B cell (primary cell): ENCODE data around the gene SPAM1. TPM values are rescaled to one million over a fixed set of nuclear protein-coding genes. Genes with fewer than 3 reads are reported as not detected.

ENCODE experiments used
- ATAC-seq: fragments of 200-7000 bp; cut with Tn5 transposase; one replicate; pipeline ENCODE4 v1.10.0; 2021; ENCODE audit warnings: low read depth, mild to moderate bottlenecking, moderate number of reproducible peaks, moderate library complexity
- CTCF ChIA-PET: fragments of 350-600 bp; sonication (Branson Sonifier 250); formaldehyde crosslinking; loops from one replicate; lab custom pipeline; 2021; ENCODE audit warnings: antibody characterized with exemption, inconsistent platforms; lab: Charles Lee
- POLR2A ChIA-PET: fragments of 350-600 bp; sonication (Branson Sonifier 250); formaldehyde crosslinking; loops from one replicate; lab custom pipeline; 2021; ENCODE audit warnings: antibody characterized with exemption; lab: Charles Lee
- DNase-seq: peaks from one replicate; pipeline ENCODE4 v3.0.0; 2013
- H2AFZ ChIP-seq: 2 replicates; pipeline ENCODE4 v1.6.1; 2012; ENCODE audit warnings: mild to moderate bottlenecking, low read depth, low read length; ENCODE audit not compliant: insufficient read depth, poor library complexity, severe bottlenecking
- H3K27ac ChIP-seq, 2 donors: 1 replicate in 1 of 2; 2 replicates in 1 of 2; pipeline ENCODE4 v1.5.1; 2012 to 2013; ENCODE audit warnings: low read length in 2 of 2, mild to moderate bottlenecking in 2 of 2, moderate library complexity in 1 of 2
- H3K27me3 ChIP-seq, 4 experiments: fragments of 200-600 bp in 1 of 4; sonication (generic) in 1 of 4; replicated peaks in 1 of 4; 1 replicate in 2 of 4; 2 replicates in 2 of 4; pipeline versions ENCODE4 v1.6.1 to v1.7.0; 2013 to 2016; ENCODE audit warnings: low read length in 3 of 4, mild to moderate bottlenecking in 2 of 4, mixed read lengths in 1 of 4, moderate library complexity in 1 of 4; ENCODE audit not compliant: insufficient read depth in 4 of 4, control insufficient read depth in 3 of 4; ENCODE audit errors: control extremely low read depth in 1 of 4
- H3K36me3 ChIP-seq, 2 experiments: replicated peaks in 1 of 2; 1 replicate in 1 of 2; 2 replicates in 1 of 2; pipeline versions ENCODE4 v1.6.1 to v1.7.1; 2013; ENCODE audit warnings: low read length in 1 of 2; ENCODE audit not compliant: insufficient read depth in 2 of 2, control insufficient read depth in 1 of 2; ENCODE audit errors: control extremely low read depth in 1 of 2, extremely low read depth in 1 of 2
- H3K4me1 ChIP-seq, 2 donors: fragments of 200-600 bp in 1 of 2; sonication (generic) in 1 of 2; 1 replicate in 1 of 2; 2 replicates in 1 of 2; pipeline versions ENCODE4 v1.5.1 to v1.6.1; 2013 to 2017; ENCODE audit warnings: low read length in 2 of 2; ENCODE audit not compliant: control insufficient read depth in 2 of 2, insufficient read depth in 2 of 2
- H3K4me2 ChIP-seq: replicated peaks from 2 replicates; pipeline ENCODE3; 2012; ENCODE audit warnings: mild to moderate bottlenecking, low read depth, low read length; ENCODE audit not compliant: poor library complexity, severe bottlenecking
- H3K4me3 ChIP-seq, 5 experiments: fragments of 200-600 bp in 1 of 5; sonication (generic) in 1 of 5; 1 replicate in 3 of 5; 2 replicates in 2 of 5; pipeline versions ENCODE4 v1.5.1 to v1.7.0; 2011 to 2016; ENCODE audit warnings: low read length in 4 of 5, mild to moderate bottlenecking in 4 of 5, low read depth in 2 of 5, control low read depth in 1 of 5, moderate library complexity in 1 of 5; ENCODE audit not compliant: insufficient read depth in 1 of 5; ENCODE audit errors: control extremely low read depth in 1 of 5, extremely low read depth in 1 of 5
- H3K79me2 ChIP-seq: fragments of 200-600 bp; sonication (generic); one replicate; pipeline ENCODE4 v1.6.0; 2016; ENCODE audit warnings: low read length; ENCODE audit not compliant: control insufficient read depth, insufficient read depth
- H3K9ac ChIP-seq: fragments of 200-600 bp; sonication (generic); 2 replicates; pipeline ENCODE4 v1.6.1; 2017; ENCODE audit warnings: mild to moderate bottlenecking, low read length, moderate library complexity
- H3K9me3 ChIP-seq, 3 donors: one replicate each; pipeline versions ENCODE4 v1.6.1 to v1.7.1; 2013; ENCODE audit warnings: low read length in 2 of 3; ENCODE audit not compliant: control insufficient read depth in 2 of 3, insufficient read depth in 1 of 3; ENCODE audit errors: control extremely low read depth in 1 of 3
- H4K20me1 ChIP-seq: 2 replicates; pipeline ENCODE4 v1.6.0; 2012; ENCODE audit warnings: mild to moderate bottlenecking, low read length; ENCODE audit not compliant: insufficient read depth, control insufficient read depth, poor library complexity, severe bottlenecking
- H3K27ac Mint-ChIP-seq: one replicate; pipeline ENCODE4 v1.8.0; 2021; ENCODE audit warnings: mixed read lengths
- H3K27me3 Mint-ChIP-seq: one replicate; pipeline ENCODE4 v1.8.0; 2021; ENCODE audit warnings: mixed read lengths
- H3K4me1 Mint-ChIP-seq: one replicate; pipeline ENCODE4 v1.8.0; 2021; ENCODE audit warnings: mixed read lengths
- H3K4me3 Mint-ChIP-seq: one replicate; pipeline ENCODE4 v1.8.0; 2021; ENCODE audit warnings: mixed read lengths
- H3K9me3 Mint-ChIP-seq: one replicate; pipeline ENCODE4 v1.8.0; 2022; ENCODE audit warnings: mixed read lengths; ENCODE audit not compliant: insufficient read depth
- CTCF ChIP-seq: fragments of 200-600 bp; IDR thresholded peaks from one replicate; pipeline ENCODE4 v1.8.0; 2022; ENCODE audit warnings: antibody characterized with exemption, mild to moderate bottlenecking
- EZH2 ChIP-seq: IDR thresholded peaks from 2 replicates; pipeline ENCODE4 v1.6.1; 2012; ENCODE audit warnings: borderline replicate concordance, low read depth, mild to moderate bottlenecking, moderate library complexity, low read length; ENCODE audit not compliant: insufficient read depth, poor library complexity, severe bottlenecking
- intact Hi-C: fragments of 100-400 bp; cut with micrococcal nuclease; formaldehyde crosslinking; loops from one replicate; pipeline ENCODE4 v1.10.0; 2022
- polyA plus RNA-seq: library from polyadenylated mRNA; depleted of rRNA; stranded (reverse); fragments of >200 nt; gene quantifications from 2 replicates; pipeline ENCODE4 v1.2.3, GENCODE V29; 2012
- total RNA-seq, 2 donors: library from RNA; stranded (reverse); fragments of 120-200 nt in 1 of 2; gene quantifications; 1 replicate in 1 of 2; 2 replicates in 1 of 2; pipeline versions ENCODE4 v1.2.3 to v1.2.4, GENCODE V29; 2013 to 2022

The SPAM1 gene
- total and polyA plus RNA-seq, 2 donors (not counting 1 experiment from before 2014, with no cell fraction given), result 0.04 TPM; not detected in 1

GRCh38 chr7:123977081-123977480 lies 52.0 kb downstream of the SPAM1 start:
- Histone ChIP-seq H3K9ac (no peak overlapping the region), H3K4me3 (no peak overlapping the region), H3K36me3 (no peaks in the 10 kb centered on the region), H3K79me2 (no peaks in the 10 kb centered on the region), H3K4me1 (no peaks in the 10 kb centered on the region), H3K9me3 (no peaks in the 10 kb centered on the region), H2AFZ (no peak overlapping the region), H4K20me1 (no peaks in the 10 kb centered on the region), H3K27ac (no peak overlapping the region), H3K4me2 (no peak overlapping the region), H3K27me3 (no peaks in the 10 kb centered on the region)
- POLR2A ChIA-PET, result no interaction called here
- DNase-seq (no peak), ATAC-seq (no peak)
- Mint-ChIP-seq H3K27ac (no peak overlapping the region), H3K27me3 (no peaks in the 10 kb centered on the region), H3K4me1 (no peaks in the 10 kb centered on the region), H3K9me3 (no peaks in the 10 kb centered on the region), H3K4me3 (no peak overlapping the region)
- CTCF ChIA-PET, result no interaction called here
- TF ChIP-seq CTCF (no peak), EZH2 (no peak)
- intact Hi-C loops, result no loop called here

DNA sequence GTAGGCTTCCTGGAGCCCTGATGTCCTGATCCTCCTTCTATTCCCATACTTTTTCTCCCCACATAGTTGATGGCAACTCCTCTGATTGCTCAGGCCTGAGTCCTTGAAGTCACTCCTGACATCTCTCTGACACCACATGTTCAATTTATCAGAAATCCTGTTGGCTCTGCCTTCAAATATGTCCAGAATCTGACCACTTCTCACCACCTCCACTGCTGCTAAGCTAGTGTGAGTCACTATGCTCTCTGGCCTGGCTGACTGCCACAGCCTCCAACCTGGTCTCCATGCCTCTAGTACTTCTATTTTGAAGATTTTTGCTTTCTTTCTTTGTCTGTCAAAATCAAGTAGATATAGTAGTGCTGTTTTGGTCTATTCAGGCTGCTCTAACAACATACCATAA lies 54.8 kb downstream of the SPAM1 start:
- H3K4me1 Mint-ChIP-seq, result no peaks in the 10 kb centered on the region
- ATAC-seq (no peak), DNase-seq (no peak)
- H3K27ac ChIP-seq, result no peak overlapping the region
- no peak for TF ChIP-seq EZH2
- TF ChIP-seq CTCF, result no peak
- no peak overlapping the region for H3K9ac ChIP-seq
- H2AFZ ChIP-seq, result no peak overlapping the region
- H3K9me3 Mint-ChIP-seq, result no peaks in the 10 kb centered on the region
- no peak overlapping the region for H3K4me3 Mint-ChIP-seq
- no peaks in the 10 kb centered on the region for H3K27me3 ChIP-seq
- no peaks in the 10 kb centered on the region for H3K4me1 ChIP-seq
- intact Hi-C loops, result no loop called here
- H3K9me3 ChIP-seq, result no peaks in the 10 kb centered on the region
- H3K4me2 ChIP-seq, result no peak overlapping the region
- no peaks in the 10 kb centered on the region for H3K79me2 ChIP-seq
- H4K20me1 ChIP-seq, result no peaks in the 10 kb centered on the region
- H3K4me3 ChIP-seq, result no peak overlapping the region
- ChIA-PET POLR2A (no interaction called here), CTCF (no interaction called here)
- no peaks in the 10 kb centered on the region for H3K27me3 Mint-ChIP-seq
- H3K36me3 ChIP-seq, result no peaks in the 10 kb centered on the region
- no peak overlapping the region for H3K27ac Mint-ChIP-seq
